GM21381 (cell line): Measurements from ENCODE around the gene FAM110A.
"Not testable (repeated sequence)": the region's sequence is repeated elsewhere in the genome, so short reads cannot be mapped to it uniquely, and the experiment has no call there.

Experiments
- ATAC-seq: cut with Tn5 transposase; IDR thresholded peaks from one replicate; pipeline ENCODE4 v1.9.1; 2021; ENCODE audit warnings: mild to moderate bottlenecking, moderate library complexity; ENCODE audit not compliant: unreplicated experiment

Gene FAM110A

DNA sequence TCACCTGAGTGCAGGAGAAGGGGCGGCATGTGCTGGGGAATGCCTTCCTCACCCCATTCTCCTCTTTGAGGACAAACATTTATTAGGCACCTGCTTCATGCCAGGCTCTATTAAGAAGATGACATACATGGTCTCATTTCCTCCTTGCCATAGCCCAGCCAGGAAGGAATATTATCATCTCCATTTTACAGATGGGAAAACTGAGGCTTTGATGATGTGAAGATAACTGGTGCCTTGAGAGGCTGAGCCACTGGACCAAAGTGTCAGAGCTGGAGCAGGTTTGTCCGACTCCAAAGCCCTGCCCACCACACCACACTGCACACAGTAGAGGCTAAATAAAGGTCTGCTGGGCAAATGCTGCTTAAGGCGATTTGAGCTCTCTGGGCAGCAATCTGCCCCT, 37.2 kb downstream of the FAM110A start:
- ATAC-seq, result no peak

DNA sequence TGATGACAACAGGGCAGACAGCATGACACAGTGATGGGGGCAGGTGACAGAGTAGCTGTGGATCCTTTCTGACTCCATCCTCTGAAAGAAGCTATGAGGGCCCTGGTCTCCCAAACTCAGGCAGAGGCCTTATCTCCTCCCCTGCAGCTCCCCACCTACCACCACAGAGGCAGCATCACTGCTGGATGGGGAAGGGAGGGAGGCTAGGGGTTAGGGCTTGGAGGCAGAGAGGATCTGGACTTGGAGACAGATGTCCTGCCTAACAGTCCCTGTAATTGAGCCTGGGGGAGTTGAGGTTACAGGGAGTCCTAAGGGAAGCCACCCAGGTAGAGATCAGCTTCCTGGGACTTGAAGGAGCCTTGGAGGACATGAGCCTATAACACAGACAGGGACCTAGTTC, 37.9 kb downstream of the FAM110A start:
- ATAC-seq, result no peak

DNA sequence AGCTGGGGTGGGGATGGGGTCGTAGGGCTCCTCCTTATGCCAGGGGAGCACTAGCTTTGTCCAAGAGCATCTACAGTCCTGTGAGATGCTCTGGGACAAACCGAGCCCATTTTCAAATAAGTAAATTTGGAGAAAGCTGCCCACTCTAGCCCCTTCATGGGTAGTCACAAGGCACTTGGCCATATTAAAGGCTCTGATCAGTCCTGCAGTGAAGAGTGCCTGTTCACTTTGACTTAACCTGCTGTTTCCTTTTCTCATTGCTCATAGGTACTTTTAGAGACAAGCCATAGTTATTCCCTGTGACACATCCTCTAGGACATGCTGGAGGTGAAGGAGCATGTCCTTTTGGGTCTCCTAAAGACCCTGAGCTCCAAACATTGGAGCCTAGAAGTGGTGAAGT, 38.4 kb downstream of the FAM110A start:
- no peak for ATAC-seq

DNA sequence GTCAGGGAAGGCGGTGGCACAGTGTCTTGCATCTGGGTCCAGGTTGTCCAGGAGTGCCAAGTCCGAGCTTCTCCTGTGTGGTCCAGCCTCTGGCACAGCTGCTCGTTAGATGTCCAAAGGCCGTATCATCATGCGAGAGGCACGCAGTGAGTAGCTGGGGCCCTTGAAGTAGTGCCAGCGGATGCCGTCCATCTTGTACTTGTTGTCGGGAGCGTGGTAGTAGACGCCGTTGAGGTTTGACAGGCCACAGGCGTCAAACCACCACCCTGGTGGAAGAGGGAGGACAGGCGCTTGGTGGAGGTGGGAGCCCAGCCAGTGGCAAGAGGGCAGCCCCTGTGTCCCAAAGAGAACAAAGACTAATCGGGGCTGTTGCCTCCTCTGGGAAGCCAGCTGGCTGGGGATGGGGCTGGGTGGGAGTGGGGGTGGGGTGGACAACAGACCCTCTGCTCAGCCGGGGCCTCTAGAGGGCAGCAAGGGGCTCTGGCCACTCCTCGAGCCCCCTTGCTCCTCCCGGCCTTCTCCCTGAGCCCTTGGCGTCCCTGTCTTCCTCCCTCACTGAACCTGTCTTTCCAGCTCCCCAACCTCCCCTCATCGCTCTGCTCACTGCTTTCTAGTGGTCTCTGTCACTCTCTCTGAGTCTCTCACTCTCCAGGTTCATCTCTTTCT, 39.5 kb downstream of the FAM110A start:
- ATAC-seq, result no peak

DNA sequence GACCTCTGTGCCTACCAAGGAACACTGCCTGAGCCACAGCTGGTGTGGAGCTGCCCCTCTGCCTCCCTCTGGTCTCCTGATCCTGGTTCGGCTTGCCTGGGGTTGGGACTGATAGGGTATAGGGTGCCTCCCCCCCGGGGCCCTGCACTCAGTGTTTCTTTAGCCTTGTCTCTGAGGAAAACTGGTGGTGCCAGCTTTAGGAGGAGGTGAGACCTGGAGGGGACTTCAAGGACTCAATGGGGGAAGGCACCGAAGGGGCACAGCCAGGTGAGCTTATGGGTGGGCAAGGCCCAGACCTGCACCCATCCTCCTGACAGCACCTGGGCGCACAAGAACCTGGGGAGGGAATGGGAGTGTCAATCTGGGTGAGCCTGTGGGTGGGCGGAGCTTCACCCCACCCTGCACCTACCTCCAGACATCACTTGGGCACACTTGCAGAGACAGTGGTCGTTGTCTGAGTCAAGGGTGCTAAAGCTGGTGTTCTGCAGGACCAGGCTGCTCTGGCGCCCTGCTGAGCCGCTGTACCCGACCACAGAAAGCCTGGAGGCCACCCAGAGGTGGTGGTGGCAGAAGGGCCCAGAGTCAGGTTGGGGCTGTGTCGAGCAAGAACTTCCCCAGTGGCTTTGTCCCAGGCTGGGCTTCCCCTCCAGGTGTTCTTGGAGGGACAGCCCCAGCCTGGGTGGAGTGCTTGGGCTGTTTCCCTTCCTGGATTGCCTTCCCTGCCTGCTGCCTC, 40.5 kb downstream of the FAM110A start:
- ATAC-seq, result no peak

DNA sequence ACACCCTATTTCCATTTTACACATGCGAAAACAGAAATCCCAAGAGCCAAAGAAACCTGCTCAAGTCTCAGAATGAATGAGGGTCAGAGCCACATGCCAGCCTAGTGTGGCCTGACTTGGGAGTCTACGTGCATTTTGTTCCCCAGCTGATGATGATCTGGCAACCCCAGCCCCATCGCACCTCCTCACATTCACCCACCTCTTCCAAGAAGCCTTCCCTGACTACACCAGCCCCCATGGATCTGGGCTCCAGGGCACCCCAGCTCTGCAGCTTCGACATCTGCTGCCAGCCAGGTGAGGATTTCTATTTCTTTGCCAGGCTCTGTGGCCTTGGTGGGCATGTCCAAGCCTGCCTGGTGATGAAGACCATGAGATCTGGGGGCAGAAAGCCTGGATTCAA, 41.6 kb downstream of the FAM110A start:
- ATAC-seq, result no peak

DNA sequence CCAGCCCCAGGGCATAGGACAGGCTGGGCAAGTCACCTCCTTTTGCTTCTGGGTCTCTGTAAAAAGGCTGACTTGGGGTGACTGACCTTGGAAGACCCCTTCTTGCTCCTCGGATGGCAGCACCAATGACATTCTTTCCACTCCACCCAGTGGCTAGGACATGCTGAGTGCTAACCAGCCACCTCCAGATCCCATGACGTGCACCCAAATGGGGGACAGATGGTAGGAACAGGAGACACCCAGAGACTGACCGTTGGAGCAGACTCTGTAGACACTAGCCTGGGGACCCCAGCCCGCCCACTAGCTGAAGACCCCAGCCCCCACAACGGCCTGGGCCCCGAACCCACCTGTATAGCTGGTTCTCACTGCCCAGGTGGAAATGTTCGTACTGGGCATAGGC, 44.3 kb downstream of the FAM110A start:
- no peak for ATAC-seq

DNA sequence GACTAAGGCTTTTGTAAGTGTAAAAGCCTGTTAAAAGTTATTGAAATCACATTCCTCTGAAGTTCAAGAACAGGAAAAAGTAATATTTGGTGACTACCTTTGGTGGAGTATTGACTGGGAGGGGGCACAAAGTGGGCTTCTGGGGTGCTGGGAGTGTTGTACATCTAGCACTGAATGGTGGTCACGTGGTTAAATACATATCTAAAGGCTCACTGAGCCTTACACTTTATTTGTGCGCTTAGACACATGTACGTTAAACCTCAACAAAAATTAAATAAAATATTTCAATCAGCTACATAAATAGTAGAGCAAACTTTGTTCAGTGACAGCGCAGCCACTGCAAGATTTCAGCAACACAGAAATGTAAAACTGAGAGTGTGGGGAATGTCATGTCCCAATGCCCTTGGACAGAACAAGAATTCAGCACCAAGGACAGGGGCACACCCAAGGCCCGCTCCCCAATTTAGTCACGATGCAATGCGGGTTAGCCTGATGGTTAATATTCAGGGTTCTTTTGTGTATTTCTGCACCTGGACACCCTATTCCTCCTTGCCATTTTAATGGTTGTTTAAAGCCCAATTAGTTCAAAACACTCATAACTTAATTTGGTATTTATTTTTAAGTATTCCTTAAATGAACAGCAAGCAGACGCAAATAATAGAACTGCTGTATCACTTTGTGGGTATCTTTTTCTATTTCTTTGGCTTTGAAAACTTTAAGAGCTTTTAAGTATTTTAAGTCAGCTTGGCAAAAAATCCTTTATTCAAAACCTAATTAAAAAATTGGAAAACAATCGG, 45.2 kb downstream of the FAM110A start:
- no peak for ATAC-seq

DNA sequence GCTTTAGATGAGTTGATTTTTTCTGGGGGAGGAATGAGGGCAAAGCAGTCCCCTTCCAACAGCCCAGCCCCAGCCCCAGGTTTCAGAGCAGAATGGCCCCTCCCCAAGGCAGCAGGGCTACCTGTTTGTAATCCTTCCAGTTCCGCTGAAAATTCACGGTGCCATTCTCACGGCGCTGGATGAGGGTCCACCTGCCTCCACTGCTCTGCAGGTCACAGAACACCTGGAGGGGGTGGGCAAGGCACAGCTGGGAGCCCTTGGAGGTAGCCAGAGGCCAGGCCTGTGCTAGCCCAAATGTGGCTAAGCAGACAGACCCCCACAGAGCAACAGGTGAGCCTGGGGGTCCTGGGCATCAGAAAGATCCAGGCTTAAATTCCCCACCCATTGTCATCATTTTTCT, 46.1 kb downstream of the FAM110A start:
- ATAC-seq, result no peak

DNA sequence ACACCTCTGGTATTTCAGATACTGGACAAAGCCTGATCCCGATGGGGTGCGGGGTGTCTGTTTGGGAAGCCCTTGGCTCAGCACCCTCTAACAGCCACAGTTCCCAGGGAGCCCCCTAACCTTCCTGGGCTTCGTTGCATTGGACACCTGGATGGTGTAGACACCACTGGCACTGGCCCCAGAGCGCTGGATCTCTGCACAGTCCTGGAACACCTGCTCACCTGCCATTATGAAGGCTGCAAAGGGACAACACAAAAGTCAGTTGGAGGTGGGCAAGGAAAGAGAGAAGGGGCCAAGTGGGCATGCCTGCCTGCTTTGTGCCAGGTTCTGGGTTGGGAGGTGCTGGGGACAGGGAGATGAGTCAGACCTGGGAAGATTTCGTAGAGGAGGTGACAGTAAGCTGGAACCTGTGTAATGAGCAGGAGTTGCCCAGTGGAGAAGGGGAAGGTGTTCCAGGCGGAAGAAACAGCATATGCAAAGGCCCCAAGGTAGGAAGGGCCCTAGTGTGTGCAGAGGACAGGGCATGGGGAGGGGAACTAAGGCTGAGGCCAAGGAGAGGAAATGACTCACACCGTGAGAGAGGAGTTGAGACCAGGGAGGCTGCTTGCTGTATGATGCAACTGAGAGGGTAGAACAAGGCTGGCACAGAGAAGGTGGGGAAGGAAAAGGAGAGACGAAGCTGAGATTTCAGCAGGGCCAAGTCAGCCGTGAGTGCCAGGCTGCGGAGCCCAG, 47.7 kb downstream of the FAM110A start:
- ATAC-seq, result no peak

DNA sequence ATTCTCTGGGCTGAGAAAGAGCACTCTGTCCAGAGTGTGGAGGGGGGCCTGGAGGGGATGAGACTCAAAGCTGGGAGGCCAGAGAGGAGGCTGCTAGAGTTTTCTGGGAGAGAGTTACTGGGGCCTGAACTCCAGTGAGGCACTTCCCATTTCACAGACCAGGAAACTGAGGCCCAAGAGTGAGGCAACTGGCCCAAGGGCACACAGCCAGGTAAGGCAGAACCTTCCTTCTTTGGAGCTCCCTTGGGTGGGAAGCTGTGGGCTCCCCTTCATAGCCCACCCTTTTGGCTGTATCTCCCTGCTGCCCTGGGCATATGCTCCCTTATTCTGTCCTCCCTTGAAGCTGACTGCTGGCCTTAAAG, 48.2 kb downstream of the FAM110A start:
- no peak for ATAC-seq

DNA sequence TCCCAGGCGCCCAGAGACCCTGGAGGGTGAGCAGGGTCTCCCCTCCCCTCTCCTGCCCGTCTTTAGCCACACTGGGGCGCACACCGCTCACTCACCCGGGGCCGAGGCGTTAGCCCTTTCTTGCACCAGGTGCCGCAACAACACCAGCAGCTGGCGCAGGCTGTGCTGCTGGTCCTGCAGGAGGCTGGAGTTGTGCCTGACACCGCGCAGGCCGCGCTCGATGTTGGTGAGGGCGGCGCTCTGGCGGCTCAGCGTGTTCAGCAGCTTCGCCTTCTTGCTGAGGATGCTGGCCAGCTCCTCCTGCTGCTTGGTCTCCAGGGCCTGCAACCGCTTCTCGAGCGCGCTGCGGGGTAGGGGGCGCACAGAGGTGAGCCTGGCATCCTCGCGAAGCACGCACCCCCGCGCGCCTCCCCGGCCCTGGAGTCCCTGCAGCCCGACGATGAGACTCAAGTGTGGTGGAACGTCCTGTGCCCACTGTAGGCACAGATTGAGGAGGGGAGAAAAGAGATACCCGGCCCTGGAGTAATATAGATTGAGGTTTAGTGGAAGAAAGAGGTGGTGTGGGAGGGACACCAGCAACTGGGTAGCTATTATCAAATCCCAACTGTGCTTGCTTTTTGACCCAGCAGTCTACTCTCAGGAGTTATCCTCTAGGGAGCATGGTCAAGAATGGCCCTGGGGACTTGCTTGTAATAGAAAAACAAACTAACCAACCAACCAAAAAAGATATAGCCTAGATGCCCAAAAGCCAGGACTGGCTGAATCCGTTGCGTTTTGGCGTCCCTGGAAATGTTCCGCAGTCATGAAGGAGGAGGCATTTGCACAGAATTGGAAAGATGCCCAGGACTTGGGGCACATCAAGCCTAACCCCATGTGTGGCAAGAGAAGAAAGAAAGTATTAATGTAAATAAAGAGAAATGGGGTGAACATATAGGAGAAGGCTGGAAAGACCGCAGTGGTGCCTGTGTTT, 51.8 kb downstream of the FAM110A start:
- no peak for ATAC-seq

DNA sequence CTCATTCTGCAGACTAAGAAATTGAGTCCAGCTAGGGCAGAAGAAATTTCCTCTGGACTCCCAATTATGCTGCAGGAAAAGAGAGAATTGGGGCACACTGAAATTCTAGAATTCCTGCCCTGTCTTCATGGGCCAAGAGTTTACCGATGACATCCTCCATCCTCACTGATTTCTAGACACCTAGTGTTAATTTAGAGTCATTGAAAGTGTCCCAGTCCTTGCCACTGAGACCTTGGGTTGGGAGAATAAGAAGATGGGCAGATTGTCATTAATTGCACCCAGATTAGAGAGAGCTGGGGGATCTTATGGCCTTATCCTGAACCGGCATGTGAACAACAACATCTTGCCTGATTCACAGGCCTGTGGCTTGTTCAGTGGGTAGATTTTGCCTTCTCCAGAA, 53.6 kb downstream of the FAM110A start:
- ATAC-seq, result no peak

DNA sequence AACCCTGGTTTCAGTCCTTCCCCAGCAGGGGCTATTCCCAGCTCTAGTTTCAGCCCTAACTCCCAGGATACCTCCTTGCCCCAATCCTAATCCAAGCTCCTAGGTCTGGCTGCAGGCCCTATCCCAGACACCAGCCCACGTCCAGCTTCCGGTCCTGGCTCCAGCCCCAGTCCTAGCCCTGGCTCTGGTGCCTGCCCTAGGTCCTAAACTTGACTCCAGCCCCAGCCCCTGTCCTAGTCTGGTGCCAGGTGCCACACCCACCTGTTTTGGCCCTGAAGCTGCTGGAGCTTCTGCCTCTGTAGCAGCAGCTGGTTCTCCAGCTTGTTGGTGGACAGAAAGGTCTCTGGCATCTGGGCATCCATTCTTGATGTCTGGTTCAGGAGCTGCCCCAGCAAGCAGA, 54.5 kb downstream of the FAM110A start:
- ATAC-seq, result no peak

DNA sequence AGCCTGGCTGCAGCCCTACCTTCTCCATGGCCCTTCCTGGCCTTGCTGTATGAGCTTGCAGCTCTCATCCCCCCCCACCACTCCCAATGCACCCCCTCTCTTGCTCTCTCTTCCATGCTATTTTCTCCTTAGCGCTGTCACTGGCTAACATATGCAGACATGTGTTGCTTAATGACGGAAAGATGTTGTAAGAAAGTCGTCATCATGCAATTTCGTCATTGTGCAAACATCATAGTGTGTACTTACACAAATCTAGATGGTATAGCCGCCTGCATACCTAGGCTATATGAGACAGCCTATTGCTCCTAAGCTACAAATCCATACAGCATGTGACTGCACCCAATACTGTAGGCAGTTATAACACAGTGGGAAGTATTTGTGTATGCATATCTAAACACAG, 55.6 kb downstream of the FAM110A start:
- no peak for ATAC-seq

DNA sequence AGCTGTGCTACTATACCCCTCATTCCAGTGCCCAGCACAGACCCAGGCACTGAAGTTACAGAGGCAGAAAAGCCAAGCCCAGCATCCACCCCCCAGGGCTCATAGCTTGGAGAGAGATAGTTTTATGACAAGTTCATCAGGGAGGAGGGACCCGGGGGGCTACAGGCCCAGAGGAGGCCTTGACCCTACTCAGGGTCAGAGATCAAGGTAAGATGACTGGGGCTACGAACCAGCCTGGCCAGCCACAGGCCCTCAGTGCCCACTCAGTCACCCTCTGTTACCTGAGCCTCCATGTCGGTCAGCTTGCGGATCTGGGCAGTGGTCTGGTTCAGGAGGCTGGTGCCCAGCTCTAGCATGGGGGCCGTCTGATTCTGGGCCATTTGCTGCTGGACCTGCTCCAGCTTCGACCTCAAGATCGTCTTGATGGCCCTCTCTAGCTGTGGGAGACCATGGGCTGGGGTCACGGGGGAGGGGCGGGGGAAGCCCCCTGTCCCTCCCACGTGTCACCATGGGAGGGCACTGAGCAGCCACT, 56.5 kb downstream of the FAM110A start:
- ATAC-seq, result no peak

DNA sequence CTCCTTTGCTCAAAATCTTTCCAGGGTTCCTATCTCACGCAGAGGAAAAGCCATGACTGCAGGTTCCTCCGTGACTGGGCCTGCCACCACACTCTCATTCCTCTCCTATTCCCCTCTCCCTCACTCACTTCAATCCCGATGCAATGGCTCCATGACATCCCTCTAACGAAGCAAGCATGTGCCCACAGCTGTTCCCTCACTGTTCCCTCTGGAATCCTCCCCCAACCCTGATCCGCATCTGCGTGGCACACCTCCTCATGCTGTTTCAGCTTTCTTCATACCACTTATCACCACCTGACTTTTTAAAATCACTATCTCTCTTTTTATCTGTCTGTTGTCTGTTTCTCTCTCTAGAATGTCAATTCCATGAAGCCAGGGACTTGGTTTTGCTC, 57.1 kb downstream of the FAM110A start:
- ATAC-seq, result no peak

DNA sequence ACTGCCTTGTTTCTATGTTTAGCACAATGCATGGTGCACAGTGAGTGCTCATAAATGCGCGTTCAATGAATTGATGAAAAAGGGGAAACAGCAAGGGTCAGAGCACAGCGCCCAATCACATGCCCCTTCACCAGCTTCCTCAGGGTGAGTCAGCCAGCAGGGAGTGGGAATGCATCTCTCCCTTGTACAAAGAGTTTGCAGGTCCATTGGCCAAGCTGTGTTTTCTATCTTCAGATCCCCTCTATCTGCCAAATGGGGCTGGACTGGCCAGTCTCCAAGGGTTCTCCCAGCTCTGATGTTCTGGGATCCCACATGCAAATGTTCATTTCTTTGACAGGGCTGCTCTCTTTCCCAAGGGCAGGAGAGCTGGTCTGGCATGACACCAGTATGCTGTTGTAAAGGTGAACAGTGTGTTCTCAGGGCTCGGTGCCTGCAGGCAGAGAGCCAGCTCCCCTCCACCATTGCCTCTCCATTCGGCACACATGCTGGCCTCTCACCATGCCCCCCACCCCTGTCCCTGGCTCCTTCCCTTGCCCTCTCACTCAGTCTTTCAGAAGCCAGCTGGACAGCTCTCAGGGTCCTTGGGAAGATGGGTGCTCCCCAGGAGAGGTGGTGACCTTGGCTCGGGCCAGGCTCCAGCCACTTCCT, 57.7 kb downstream of the FAM110A start:
- no peak for ATAC-seq

DNA sequence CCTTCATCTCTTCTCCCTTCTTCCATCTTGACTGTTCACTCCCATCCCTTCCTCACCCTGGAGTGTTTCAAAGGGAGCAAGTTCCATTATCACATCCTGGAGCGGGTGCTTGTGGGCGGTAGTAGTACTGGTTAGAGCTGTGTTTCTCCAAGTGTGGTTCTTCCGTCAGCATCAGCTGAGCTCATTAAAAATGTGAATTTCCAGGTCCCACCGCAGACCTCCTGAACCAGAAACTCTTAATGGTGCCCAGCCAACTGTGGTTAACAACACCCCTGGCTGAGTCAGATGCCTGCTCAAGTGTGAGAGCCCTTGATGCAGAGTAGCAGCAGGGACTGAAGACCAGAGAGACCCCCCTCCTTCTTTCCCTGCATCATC, 58.2 kb downstream of the FAM110A start:
- no peak for ATAC-seq

DNA sequence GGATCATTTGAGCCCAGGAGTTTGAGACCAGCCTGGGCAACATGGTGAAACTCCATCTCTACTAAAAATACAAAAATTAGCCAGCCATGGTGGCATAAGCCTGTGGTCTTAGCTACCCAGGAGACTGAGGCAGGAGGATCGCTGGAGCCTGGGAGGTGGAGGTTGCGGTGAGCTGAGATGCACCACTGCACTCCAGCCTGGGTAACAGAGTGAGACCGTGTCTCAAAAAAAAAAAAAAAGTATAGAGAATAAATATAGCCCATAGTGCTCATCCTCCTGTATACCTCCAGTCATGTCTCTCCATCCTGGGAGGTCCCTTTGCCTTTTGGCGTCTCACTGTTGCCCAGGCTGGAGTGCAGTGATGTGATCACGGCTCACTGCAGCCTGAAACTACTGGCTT, 58.9 kb downstream of the FAM110A start:
- ATAC-seq, result not testable (repeated sequence)
